DMS53 treated with DMSO at 0.1 percent for 48 hours (cell line): ENCODE measurements around the gene NUTF2.
"Not testable (repeated sequence)": the region's sequence is repeated elsewhere in the genome, so short reads cannot be mapped to it uniquely, and the experiment has no call there.

Experiments used
- DNase-seq: peaks from one replicate; lab custom pipeline; 2025; ENCODE audit not compliant: unreplicated experiment; lab: John Stamatoyannopoulos, UW

The NUTF2 gene

DNA sequence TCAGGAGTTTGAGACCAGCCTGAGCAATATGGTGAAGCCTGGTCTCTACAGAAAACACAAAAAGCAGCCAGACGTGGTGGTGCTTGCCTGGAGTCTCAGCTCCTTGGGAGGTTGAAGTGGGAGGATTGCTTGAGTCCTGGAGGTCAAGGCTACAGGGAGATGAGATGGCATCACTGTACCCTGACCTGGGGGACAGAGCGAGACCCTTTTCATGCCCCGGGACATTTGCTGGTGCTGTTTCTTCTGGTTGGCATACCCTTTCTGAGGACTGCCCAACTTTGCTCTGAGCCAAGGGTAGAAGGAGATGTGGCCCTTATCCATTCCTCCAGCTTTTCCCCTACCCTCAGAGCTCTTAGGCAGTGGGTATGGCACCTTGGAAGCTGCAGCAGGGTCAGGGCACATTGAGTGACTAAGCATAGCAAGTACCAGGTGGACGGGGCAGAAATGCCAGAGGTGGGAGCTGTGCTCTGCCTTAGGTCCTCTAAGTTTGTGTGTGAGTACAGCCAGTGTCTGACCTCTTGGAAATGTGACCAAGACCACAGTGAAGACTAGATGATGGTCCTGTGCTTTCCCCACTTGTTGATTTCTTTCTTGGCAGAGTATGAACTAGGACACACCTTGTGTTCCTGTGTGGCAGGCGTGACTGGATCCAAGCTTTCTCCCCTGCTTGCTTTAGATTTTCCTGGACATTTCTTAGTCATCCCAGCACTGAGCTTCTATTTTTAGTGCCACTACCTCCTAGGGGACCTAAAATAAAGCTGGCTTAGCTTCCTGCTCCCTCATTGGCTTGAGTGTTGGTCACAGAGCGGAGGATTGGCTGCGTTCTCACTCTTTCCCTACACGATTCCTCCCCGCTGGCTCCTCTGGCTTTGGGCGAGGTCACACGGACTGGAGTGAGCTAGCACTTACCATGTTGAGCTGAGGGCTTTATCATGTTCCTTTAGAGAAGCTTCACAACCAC is 16.2 kb downstream of the NUTF2 start:
- DNase-seq = no peak

DNA sequence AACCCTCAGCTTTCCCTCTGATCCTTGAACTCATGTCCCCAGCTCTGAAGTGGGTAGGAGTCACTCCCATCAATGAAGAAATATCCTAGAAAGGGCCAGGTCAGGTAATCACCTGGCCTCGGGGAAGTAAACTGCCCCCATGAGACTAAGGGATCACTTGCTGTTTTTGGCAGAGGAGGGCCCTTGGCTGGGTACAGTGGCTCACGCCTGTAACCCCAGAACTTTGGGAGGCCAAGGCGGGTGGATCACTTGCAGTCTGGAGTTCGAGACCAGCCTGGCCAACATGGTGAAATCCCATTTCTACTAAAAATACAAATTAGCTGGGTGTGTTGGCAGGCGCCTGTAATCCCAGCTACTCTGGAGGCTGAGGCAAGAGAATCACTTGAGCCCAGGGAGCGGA is 17.3 kb downstream of the NUTF2 start:
- DNase-seq = not testable (repeated sequence)

DNA sequence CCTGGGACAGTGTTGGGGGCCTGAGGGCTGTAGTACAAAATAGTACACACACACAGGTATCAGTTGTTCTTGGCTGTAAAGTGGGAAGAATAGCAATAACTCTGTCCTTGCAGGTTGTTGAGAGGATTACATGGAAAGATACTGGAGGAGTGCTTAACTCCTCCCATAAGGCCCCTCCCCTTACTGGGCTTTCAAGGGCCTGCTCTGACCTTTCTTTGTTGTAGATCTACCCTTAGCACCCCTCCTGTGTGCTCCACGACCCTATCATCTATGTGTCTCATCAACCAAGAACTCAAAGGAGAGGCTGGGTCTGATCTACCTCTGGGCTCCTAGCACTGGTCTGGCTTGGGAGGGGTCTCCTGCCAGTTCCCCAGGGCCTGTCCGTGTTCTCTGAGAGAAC is 17.9 kb downstream of the NUTF2 start:
- no peak for DNase-seq

DNA sequence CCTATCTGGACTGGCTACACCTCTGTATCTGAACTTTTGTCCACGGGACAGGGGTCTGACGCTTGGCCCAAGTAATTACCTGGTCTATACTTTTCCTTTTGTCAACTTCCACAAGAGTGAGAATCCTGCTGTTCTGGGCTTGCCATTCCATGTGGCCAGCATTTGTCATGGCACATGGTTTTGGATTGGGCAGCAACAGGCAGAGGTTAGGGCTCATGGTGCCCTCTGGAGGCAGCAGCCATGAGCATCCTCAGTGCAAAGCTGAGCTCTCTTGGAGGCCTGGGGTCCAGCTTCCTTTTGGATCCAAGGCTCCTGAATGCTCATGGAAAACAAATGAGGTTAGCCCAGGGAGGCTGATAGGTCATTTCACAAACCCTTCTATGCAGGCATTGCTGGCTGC is 18.6 kb downstream of the NUTF2 start:
- peak; percentile 8 for DNase-seq

GRCh38 chr16:67868290-67868689 is 21.6 kb downstream of the NUTF2 start:
- no peak for DNase-seq

DNA sequence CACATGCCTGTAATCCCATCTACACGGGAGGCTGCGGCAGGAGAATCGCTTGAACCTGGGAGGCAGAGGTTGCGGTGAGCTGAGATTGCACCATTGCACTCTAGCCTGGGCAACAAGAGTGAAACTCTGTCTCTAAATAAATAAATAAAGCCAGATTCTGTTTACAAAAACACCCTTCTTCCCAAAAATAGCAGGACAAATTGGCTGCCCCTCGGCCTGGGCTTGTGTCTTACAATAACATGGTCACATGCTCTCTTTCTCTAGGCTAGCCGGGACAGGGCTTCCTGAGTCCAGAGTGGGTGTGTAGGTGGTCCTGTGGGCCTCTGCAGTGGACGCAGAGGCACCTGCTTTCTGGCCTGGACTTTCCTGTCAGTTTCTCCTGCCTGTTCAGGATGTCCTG is 22.9 kb downstream of the NUTF2 start:
- no peak for DNase-seq

- no peak for DNase-seq
These were observed 24.5 kb downstream of the NUTF2 start for GRCh38 chr16:67871256-67871655.

DNA sequence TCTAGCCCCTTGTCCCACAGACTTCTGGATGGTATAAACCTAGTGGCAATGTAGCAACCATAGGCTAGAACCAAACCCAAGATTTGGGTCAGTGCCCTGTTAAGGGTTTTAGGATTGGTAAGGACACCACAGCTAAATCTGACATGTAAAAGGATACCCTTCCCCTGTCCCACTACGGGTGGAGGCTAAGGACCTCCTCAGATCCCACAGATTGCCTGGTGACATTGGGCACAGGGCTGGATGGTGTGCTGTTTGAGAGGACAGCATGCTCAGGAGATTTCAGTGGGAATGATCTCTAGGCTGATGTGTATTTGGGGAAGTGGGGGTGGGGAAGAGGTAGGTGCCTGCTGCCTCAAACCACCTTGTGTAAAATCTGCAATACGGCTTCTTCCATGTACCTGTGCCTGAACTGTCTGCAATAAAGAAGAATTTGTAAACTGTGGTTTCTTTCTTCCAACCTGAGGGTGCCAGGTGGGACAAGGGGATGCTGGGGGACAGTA is 25.4 kb downstream of the NUTF2 start:
- DNase-seq = no peak

DNA sequence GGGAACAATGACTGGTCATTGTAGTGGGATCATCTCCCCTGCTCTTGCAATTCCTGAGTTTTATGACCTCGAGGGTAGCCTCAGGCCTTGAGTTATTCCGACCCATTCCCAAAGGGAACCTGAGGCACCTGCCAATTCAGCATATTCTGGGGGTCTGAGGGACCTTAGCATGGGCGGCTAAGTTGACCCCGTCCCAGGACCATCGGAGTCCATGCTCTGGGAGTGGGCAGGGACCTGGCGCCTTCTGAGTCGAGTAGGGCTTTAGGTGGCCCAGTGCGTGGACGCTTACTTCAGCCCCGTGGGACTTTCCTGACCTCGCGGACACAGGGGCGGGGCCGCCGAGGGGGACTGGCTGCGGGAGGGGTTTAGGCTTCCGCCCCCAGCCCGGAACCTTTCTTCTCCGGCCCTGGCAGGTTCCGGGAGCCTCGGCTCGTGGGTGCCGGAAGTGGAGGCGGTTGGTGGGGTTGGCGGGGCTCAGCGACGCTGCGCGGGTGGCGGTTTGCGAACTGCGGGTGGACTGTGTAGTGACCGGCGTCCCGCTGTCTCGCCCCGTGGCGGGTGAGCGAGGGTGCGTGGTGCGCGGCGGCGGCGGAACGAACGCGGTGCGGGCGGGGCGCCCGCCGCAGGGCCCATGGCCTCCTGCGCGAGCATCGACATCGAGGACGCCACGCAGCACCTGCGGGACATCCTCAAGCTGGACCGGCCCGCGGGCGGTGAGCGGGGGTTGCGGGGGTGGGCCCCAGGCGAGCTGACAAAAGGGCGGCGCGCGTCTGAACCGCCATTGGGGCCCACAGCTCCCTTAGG is 26.1 kb downstream of the NUTF2 start, which contains the start of gene EDC4:
Gene EDC4 (plus strand): TSS at position 422 of the 804 bp plus-strand sequence. CDS start 210 bp downstream, at position 632.
- DNase-seq = peak; percentile 20

DNA sequence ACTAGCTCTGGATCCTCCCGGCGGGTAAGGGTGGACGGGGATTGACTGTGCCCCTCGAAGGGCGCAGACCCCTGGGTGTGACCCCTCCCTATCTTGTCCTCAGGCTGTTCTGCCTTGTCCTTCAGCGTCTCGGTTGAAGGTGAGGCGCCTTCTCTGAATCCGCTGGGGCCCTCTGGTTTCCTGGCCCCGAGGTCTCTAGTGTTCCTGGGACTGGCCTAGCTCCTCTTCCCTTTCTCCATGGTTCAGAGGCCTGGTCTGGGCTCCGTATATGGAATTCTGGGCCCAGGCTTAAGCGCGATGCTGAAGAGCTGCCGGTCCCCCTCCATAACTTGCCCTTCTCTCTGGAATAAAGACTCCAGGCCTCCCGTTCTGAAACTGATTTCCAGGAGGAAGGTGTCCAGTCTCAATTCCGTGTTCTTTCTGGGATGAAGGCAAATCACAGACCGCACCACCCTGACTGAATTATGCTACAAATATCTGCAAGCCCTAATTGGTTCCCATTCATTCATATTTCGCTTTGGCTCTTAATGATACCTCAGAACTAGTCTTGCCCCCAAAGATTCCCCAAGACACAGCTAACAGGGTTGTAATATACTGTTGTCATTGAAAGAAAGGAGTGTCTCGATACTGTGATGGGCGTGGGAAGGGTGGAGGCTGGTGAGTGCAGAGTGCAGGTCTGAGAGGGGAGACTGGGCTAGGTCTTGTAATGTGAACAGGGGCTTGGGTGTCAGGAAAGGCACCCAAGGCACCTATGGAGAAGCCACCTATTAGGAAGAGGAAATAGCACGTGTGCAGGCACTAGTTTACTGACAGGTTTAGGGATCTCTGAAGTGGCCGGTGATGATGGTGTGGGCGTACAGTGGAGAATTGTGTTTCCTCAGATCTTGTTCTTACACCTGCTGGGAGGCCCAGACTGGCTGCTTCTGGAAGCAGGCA is 27.0 kb downstream of the NUTF2 start:
- DNase-seq = no peak

GRCh38 chr16:67874372-67874771 is 27.6 kb downstream of the NUTF2 start:
- no peak for DNase-seq

DNA sequence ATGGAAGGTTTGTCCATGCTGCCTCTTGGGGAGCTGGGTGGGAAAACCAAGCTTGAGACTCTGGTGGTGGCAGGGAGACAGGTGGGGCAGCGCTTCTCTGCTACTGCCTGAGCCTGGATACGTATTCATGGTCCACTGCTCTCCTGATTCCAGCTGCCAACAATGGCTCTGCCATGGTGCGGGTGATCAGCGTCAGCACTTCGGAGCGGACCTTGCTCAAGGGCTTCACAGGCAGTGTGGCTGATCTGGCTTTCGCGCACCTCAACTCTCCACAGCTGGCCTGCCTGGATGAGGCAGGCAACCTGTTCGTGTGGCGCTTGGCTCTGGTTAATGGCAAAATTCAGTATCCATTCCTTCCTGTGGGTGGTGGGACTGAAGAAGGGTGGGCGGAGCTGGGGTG is 30.3 kb downstream of the NUTF2 start:
- no peak for DNase-seq

- DNase-seq = no peak
These were observed 31.5 kb downstream of the NUTF2 start for GRCh38 chr16:67878232-67878631.

DNA sequence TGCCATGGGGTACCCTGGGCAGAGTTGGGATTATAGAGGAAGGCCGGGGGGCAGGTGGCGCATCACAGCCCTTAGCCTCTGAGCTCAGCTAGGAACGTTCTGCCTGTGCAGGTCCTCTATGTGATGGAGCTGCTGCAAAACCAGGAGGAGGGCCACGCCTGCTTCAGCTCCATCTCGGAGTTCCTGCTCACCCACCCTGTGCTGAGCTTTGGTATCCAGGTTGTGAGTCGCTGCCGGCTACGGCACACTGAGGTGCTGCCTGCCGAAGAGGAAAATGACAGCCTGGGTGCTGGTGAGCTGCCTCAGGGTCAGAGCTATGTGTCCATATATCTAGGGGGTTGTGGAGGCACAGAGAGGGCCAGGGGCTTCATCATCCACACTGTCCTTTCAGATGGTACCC is 32.1 kb downstream of the NUTF2 start:
- no peak for DNase-seq

- no peak for DNase-seq
These were observed 32.7 kb downstream of the NUTF2 start for GRCh38 chr16:67879462-67879861.

GRCh38 chr16:67879936-67880335 is 33.2 kb downstream of the NUTF2 start:
- DNase-seq = no peak

- no peak for DNase-seq
These were observed 33.9 kb downstream of the NUTF2 start for GRCh38 chr16:67880584-67880983.

DNA sequence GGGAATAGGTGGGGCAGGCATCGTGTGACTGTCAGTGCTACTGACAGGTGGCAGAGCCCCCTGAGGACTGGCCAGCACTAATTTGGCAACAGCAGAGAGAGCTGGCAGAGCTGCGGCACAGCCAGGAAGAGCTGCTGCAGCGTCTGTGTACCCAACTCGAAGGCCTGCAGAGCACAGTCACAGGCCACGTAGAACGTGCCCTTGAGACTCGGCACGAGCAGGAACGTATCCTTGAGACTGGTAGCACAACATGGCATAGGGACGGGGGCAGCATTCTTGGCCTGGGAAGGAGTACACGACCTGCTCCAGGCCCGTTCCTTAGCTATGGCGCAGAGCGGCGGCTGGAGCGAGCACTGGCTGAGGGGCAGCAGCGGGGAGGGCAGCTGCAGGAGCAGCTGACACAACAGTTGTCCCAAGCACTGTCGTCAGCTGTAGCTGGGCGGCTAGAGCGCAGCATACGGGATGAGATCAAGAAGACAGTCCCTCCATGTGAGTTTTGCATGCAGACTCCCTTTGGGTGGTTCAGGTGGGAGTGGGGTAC is 35.0 kb downstream of the NUTF2 start:
- no peak for DNase-seq

DNA sequence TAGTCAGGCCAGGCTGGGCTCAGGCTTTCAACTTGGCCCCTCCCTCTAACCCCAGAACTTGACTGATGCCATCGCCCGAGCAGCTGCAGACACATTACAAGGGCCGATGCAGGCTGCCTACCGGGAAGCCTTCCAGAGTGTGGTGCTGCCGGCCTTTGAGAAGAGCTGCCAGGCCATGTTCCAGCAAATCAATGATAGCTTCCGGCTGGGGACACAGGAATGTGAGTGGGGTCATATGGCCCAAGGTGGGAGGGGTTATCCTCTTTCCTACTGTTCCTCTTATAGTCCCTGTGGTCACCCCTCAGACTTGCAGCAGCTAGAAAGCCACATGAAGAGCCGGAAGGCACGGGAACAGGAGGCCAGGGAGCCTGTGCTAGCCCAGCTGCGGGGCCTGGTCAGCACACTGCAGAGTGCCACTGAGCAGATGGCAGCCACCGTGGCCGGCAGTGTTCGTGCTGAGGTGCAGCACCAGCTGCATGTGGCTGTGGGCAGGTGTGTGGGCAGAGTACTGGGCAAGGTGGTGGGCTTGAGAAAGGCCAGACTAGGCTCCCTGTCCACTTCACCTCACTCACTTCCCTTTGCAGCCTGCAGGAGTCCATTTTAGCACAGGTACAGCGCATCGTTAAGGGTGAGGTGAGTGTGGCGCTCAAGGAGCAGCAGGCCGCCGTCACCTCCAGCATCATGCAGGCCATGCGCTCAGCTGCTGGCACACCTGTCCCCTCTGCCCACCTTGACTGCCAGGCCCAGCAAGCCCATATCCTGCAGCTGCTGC is 35.8 kb downstream of the NUTF2 start:
- no peak for DNase-seq
